Cardiac fibroblast (primary cell): ENCODE measurements around the gene RPS8.
"Not testable (repeated sequence)": the region's sequence is repeated elsewhere in the genome, so short reads cannot be mapped to it uniquely, and the experiment has no call there.

Source experiments
- DNase-seq, 2 donors: peaks; one replicate each; pipeline versions ENCODE4 v3.0.0 to v3.0.0-alpha.2; 2010; ENCODE audit warnings: low read depth in 2 of 2
- H3K4me3 ChIP-seq, 2 donors: replicated peaks in 1 of 2; 1 replicate in 1 of 2; 2 replicates in 1 of 2; pipeline ENCODE4 v1.5.1; 2011; ENCODE audit warnings: low read depth in 2 of 2, low read length in 2 of 2, mild to moderate bottlenecking in 2 of 2, moderate library complexity in 1 of 2
- CTCF ChIP-seq: IDR thresholded peaks from one replicate; pipeline ENCODE4 v1.5.1; 2011; ENCODE audit warnings: low read depth, mild to moderate bottlenecking, low read length, inconsistent platforms

The RPS8 gene

GRCh38 chr1:44808063-44808937, 33.0 kb downstream of the RPS8 start, which contains the start of gene BTBD19:
Gene BTBD19, plus strand, starts transcription at chr1:44808523. Its CDS starts 298 bp downstream, at chr1:44808821.
- no peak for TF ChIP-seq CTCF

DNA sequence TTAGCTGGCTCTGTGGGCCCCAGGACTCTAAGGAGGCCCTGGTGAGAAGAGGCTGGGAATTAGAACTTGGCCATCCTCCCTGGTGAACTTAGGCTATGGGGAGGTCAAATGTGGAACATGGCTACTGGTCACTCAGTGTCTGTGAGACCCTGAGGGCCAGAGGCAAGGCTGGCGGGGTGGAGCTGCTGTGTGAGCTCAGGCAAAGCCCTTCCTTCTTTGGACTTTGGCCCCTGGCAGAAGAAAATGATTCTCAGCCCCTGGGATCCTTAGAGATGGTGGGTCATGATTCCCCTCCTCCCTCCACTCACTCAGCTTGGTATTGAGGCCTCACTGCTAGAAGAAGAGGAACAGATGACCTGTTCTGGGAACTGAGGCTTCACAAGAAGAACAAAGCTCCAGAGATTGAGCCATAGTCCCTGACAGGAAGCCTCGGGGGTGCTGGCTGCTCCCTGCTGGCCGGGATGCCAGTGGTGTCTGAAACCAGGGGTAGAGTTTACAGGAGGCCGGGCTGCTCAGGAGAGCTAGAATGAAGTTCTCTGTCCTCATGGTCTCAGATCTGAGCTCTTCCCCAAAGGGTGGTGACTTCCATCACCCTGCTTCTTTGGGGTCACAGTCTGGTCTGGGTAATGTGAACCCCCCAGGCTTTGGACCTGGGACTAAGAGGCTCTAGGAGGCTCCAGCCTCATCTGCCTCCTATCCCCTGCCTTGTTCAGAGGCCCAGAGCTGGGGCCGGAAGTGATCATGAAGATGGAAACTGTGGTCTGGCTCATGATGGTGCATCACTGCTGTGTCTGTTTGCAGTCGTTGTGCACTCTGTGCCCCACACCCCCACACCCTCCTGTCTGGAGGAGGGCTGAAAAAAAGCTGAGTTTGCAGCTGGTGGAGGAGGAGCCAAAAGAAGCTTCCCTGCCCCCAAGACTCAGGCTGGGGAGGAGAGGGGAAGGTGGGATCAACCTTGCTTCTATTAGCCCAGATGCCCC, 33.9 kb downstream of the RPS8 start:
- H3K4me3 ChIP-seq, result peak overlapping the region; percentile 53 to 57
- TF ChIP-seq CTCF, result peak; percentile 20
- DNase-seq, result peak; percentile 81 to 85

More at GRCh38 chr1:44808063-44808937, 33.0 kb downstream of the RPS8 start, which contains the start of gene BTBD19:
- H3K4me3 ChIP-seq, result peak within 1 kb of the TSS; percentile 53 to 57
- DNase-seq, result peak; percentile 95 to 98

DNA sequence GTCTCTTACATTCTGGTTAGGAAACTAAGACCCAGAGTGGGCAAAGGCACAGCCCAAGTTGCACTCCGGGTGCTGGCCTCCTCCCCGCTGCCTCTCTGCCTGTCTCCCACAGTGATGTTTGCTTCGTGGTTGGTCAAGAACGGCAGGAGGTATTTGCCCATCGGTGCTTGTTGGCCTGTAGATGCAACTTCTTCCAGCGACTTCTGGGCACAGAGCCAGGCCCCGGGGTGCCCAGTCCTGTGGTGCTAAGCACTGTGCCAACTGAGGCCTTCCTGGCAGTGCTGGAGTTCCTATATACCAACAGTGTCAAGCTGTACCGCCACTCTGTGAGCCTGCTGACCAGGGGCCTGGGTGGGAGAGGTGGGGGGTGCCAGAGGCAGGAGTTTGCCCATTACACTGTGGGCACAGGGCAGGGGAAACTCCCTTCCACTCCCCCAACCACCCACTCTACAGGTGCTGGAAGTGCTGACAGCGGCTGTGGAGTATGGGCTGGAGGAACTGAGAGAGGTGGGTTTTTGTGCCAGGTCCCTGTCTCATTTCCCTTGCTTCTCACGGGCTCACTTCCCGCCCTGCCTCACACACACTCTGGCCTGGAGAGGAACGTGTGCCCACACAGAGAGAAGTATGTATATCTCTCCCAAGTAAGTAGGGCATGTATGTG, 34.9 kb downstream of the RPS8 start:
- peak overlapping the region; percentile 53 to 57 for H3K4me3 ChIP-seq
- TF ChIP-seq CTCF, result no peak
- DNase-seq, result peak in 1 of 2 donors; percentile 74

GRCh38 chr1:44810762-44811105, 35.4 kb downstream of the RPS8 start:
- not testable (repeated sequence) for DNase-seq, H3K4me3 ChIP-seq

GRCh38 chr1:44811234-44811633, 35.9 kb downstream of the RPS8 start:
- no peak for TF ChIP-seq CTCF
- DNase-seq, result no peak
- H3K4me3 ChIP-seq, result peak overlapping the region in 1 of 2 donors; percentile 2

DNA sequence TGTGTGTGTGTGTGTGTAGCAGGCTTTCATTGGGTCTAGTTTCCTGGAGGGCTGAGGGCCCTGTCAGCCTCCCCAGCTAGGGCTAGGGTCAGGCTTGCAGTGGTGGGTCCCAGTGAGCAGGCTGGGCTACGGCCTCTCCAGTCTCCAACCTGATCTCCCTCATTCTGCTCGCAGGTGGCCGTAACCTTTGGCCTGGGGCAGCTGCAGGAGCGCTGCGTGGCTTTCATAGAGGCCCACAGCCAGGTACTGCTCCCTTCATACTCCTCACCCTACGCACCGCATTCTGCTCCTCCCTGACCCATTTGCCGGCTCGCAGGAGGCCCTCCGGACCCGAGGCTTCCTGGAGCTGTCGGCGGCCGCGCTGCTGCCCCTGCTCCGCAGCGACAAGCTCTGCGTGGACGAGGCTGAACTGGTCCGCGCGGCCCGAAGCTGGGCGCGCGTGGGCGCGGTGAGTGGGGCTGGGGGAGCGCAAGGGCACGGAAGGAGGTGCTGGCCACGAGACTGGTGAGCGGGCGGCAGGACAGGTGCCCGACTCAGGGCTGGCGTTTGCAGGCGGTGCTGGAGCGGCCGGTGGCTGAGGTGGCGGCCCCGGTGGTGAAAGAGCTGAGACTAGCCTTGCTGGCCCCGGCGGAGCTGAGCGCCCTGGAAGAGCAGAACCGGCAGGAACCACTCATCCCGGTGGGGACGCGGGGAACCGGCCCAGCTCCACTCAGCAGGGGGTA, 37.6 kb downstream of the RPS8 start:
- no peak for TF ChIP-seq CTCF

GRCh38 chr1:44815926-44816325, 40.6 kb downstream of the RPS8 start:
- not testable (repeated sequence) for DNase-seq, H3K4me3 ChIP-seq

More for the DNA sequence above, 37.6 kb downstream of the RPS8 start:
- no peak overlapping the region for H3K4me3 ChIP-seq
- DNase-seq, result no peak
